Measurements from ENCODE around the gene TMEM127. TPM values are rescaled to one million over a fixed set of nuclear protein-coding genes. Genes with fewer than 3 reads are reported as not detected.
A peak's percentile ranks its signal among the peaks of the same experiment; 100 is the strongest.

The TMEM127 gene
- total RNA-seq, 1 experiment from 2014 or later, result 49.1 TPM

GRCh38 chr2:96306370-96306769, 40.6 kb upstream of the TMEM127 start:
- CTCF ChIA-PET, result no interaction called here
- H3K4me3 Mint-ChIP-seq (ENCODE audit: unreplicated experiment), result peak overlapping the region; percentile 96
- DNase-seq, result no peak
- H3K9me3 Mint-ChIP-seq (ENCODE audit: unreplicated experiment), result no peaks in the 10 kb centered on the region
- POLR2A ChIA-PET, result interaction anchor here (0.6 to 0.8 kb wide), 3 partner anchors 14 to 60 kb away, joined by 3 to 4 read pairs (median 4); partner anchors contain the start of gene NCAPH
- peak overlapping the region; percentile 99 for H3K27ac Mint-ChIP-seq (ENCODE audit: unreplicated experiment)
- peaks cover 47% of the 10 kb centered on the region for H3K36me3 Mint-ChIP-seq (ENCODE audit: insufficient read depth, unreplicated experiment)
- Histone ChIP-seq H3K4me1 (no peaks in the 10 kb centered on the region), H3K27me3 (replicated peaks; ENCODE audit: control insufficient read depth, insufficient read depth, low read length) (no peaks in the 10 kb centered on the region), H3K36me3 (ENCODE audit: control insufficient read depth, insufficient read depth, low read length) (0 out of 2 replicates have a peak, but pooled peaks cover 3% of the 10 kb centered on the region), H3K4me3 (ENCODE audit: low read depth, low read length) (peak overlapping the region; percentile 51), H3K9me3 (no peaks in the 10 kb centered on the region)
- H3K27me3 Mint-ChIP-seq (ENCODE audit: insufficient read depth, unreplicated experiment), result no peaks in the 10 kb centered on the region
- no TSS peak for BruUV-seq (replicated peaks)
- TF ChIP-seq CTCF (IDR thresholded peaks at IDR 0.05; ENCODE audit: insufficient read depth in 1 of 2, low read depth in 1 of 2, low read length in 1 of 2, severe bottlenecking in 1 of 2, unreplicated experiment in 1 of 2), result no peak
- intact Hi-C loops (cut with micrococcal nuclease; ENCODE audit: unreplicated experiment), result no loop called here
- H3K4me1 Mint-ChIP-seq (ENCODE audit: low read depth, unreplicated experiment), result peaks cover 17% of the 10 kb centered on the region

GRCh38 chr2:96305979-96306308, 40.1 kb upstream of the TMEM127 start:
- intact Hi-C loops (cut with micrococcal nuclease; ENCODE audit: unreplicated experiment), result loop anchor here (1.0 kb wide), 3 partner anchors 29 to 203 kb away; partner anchors contain the start of genes CIAO1 and NCAPH
- POLR2A ChIA-PET, result interaction anchor here (0.5 to 0.8 kb wide), 3 partner anchors 14 to 198 kb away, joined by 3 to 4 read pairs (median 4); partner anchors contain the start of gene NCAPH
- TSS peak; percentile 92 for BruUV-seq (replicated peaks)

More at GRCh38 chr2:96305979-96306308, 40.1 kb upstream of the TMEM127 start:
- peak in 1 of 2 experiments; percentile 6 for DNase-seq
- Histone ChIP-seq H3K4me1 (no peaks in the 10 kb centered on the region), H3K36me3 (ENCODE audit: control insufficient read depth, insufficient read depth, low read length) (peaks cover 4% of the 10 kb centered on the region; the same call in 1 of the 2 replicates), H3K9me3 (no peaks in the 10 kb centered on the region), H3K4me3 (ENCODE audit: low read depth, low read length) (peak overlapping the region; percentile 51), H3K27me3 (replicated peaks; ENCODE audit: control insufficient read depth, insufficient read depth, low read length) (no peaks in the 10 kb centered on the region)
- no peak for TF ChIP-seq CTCF (IDR thresholded peaks at IDR 0.05; ENCODE audit: insufficient read depth in 1 of 2, low read depth in 1 of 2, low read length in 1 of 2, severe bottlenecking in 1 of 2, unreplicated experiment in 1 of 2)
- H3K27me3 Mint-ChIP-seq (ENCODE audit: insufficient read depth, unreplicated experiment), result no peaks in the 10 kb centered on the region
- H3K4me1 Mint-ChIP-seq (ENCODE audit: low read depth, unreplicated experiment), result peaks cover 17% of the 10 kb centered on the region
- peak overlapping the region; percentile 96 for H3K4me3 Mint-ChIP-seq (ENCODE audit: unreplicated experiment)
- CTCF ChIA-PET, result no interaction called here
- peak overlapping the region; percentile 99 for H3K27ac Mint-ChIP-seq (ENCODE audit: unreplicated experiment)
- H3K9me3 Mint-ChIP-seq (ENCODE audit: unreplicated experiment), result no peaks in the 10 kb centered on the region
- H3K36me3 Mint-ChIP-seq (ENCODE audit: insufficient read depth, unreplicated experiment), result peaks cover 52% of the 10 kb centered on the region

All from Caco-2 (cell line).